Measurements from ENCODE around the gene UNC13A.
"Not testable (repeated sequence)": the region's sequence is repeated elsewhere in the genome, so short reads cannot be mapped to it uniquely, and the experiment has no call there.

UNC13A gene

DNA sequence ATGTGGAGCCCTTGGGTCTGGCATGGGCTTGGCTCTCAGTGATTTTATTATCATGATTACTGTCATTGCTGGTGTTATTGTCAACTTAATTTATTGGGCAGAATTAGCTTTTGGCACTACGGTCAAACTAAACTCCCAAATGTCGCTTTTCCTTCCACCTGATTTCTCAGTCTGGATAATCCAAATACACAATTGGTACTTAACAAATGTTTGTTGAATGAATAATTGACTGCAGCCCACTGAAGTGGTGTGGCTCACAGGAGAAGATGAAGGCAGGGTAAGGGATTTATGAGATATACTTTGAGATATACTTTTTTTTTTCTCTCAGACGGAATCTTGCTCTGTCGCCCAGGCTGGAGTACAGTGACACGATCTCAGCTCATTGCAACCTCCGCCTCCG lies 131.2 kb downstream of the UNC13A start:
- no peak overlapping the region for H3K27ac ChIP-seq
- TF ChIP-seq CTCF (IDR thresholded peaks at IDR 0.05): no peak
- peak overlapping the region in 1 of 2 donors; percentile 80 for H3K4me3 ChIP-seq
- peaks cover 24 to 36% (median 30%) of the 10 kb centered on the region in 3 donors for H3K36me3 ChIP-seq
- no peak for DNase-seq
- H3K4me1 ChIP-seq: peaks cover 0 to 26% (median 16%) of the 10 kb centered on the region in 4 donors
- H3K9me3 ChIP-seq: no peaks in the 10 kb centered on the region
- intact Hi-C loops (cut with DNase I; ENCODE audit: low total_unique reads): loop anchor here (5.0 kb wide), 1 partner anchor 45 kb away; the partner anchor contains the start of gene PGLS
- no peaks in the 10 kb centered on the region for H3K27me3 ChIP-seq

- intact Hi-C loops (cut with DNase I; ENCODE audit: low total_unique reads): loop anchor here (5.0 kb wide), 1 partner anchor 44 kb away; the partner anchor contains the start of gene PGLS
- H3K4me3 ChIP-seq: peak overlapping the region; percentile 75 to 80
- peaks cover 0 to 26% (median 16%) of the 10 kb centered on the region in 4 donors for H3K4me1 ChIP-seq
- H3K36me3 ChIP-seq: peaks cover 22 to 28% (median 26%) of the 10 kb centered on the region in 3 donors
- H3K27me3 ChIP-seq: no peaks in the 10 kb centered on the region
- peak; percentile 64 to 80 for DNase-seq
- peak overlapping the region; percentile 75 to 76 for H3K27ac ChIP-seq
- TF ChIP-seq CTCF (IDR thresholded peaks at IDR 0.05): no peak
- no peaks in the 10 kb centered on the region for H3K9me3 ChIP-seq
Measured at GRCh38 chr19:17555929-17556813, 132.0 kb downstream of the UNC13A start.

DNA sequence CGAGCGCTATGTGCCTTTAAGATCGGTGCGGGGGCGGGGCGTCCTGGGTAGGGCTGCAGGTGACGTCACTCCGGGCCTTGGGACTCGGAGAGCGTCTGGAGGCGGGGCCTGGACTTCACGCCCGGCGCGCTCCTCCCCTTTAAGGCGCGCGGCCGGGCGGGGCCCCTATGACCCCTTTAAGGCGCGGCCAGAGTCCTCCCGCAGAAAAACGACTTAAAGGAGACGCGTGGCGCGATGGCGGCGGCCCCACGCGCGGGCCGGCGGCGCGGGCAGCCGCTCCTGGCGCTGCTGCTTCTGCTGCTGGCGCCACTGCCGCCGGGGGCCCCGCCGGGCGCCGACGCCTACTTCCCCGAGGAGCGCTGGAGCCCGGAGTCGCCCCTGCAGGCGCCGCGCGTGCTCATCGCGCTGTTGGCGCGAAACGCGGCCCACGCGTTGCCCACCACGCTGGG lies 132.7 kb downstream of the UNC13A start, which contains the start of gene COLGALT1:
TSS of gene COLGALT1 (plus strand) at position 170 of the 449 bp plus-strand sequence. CDS start at position 235, 65 bp downstream.
- Histone ChIP-seq H3K9me3 (no peaks in the 10 kb centered on the region), H3K27ac (peak within 1 kb of the TSS; percentile 75 to 76), H3K36me3 (peaks cover 15 to 22% (median 21%) of the 10 kb centered on the region in 3 donors), H3K4me1 (peaks cover 0 to 26% (median 16%) of the 10 kb centered on the region in 4 donors), H3K27me3 (no peaks in the 10 kb centered on the region), H3K4me3 (peak within 1 kb of the TSS; percentile 75 to 80)
- intact Hi-C loops (cut with DNase I; ENCODE audit: low total_unique reads): loop anchor here (5.0 kb wide), 1 partner anchor 43 kb away; the partner anchor contains the start of gene PGLS
- peak; percentile 99 to 100 for DNase-seq
- no peak for TF ChIP-seq CTCF (IDR thresholded peaks at IDR 0.05)

GRCh38 chr19:17554968-17555479 lies 133.1 kb downstream of the UNC13A start:
- intact Hi-C loops (cut with DNase I; ENCODE audit: low total_unique reads): loop anchor here (5.0 kb wide), 1 partner anchor 43 kb away; the partner anchor contains the start of gene PGLS
- Histone ChIP-seq H3K4me1 (peaks cover 0 to 26% (median 16%) of the 10 kb centered on the region in 4 donors), H3K27ac (peak overlapping the region; percentile 75 to 76), H3K9me3 (no peaks in the 10 kb centered on the region), H3K36me3 (peaks cover 10 to 17% (median 17%) of the 10 kb centered on the region in 3 donors), H3K27me3 (no peaks in the 10 kb centered on the region), H3K4me3 (peak overlapping the region; percentile 75 to 80)
- no peak for TF ChIP-seq CTCF (IDR thresholded peaks at IDR 0.05)
- DNase-seq: no peak

DNA sequence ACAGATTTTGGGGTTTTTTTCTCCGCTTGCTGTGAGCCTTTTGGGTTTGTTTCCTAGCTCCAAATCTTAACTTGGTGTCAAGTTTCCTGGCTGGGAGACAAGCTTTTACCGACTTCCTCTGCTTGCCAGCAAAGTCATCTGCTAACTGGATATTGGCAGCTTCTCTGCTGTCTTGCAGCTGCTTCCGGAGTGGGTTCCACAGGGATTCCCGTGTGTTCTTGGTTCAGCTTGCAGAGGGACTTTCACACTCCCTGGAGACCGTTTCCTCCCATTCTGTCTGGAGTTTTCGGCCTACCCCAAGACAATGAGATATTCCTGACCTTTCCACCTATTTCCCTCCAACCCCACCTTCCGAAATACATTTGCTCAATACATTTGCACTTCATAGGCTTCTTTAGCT lies 134.9 kb downstream of the UNC13A start:
- Histone ChIP-seq H3K4me3 (no peak overlapping the region), H3K27ac (no peak overlapping the region)
- no peak for TF ChIP-seq CTCF (IDR thresholded peaks at IDR 0.05)

DNA sequence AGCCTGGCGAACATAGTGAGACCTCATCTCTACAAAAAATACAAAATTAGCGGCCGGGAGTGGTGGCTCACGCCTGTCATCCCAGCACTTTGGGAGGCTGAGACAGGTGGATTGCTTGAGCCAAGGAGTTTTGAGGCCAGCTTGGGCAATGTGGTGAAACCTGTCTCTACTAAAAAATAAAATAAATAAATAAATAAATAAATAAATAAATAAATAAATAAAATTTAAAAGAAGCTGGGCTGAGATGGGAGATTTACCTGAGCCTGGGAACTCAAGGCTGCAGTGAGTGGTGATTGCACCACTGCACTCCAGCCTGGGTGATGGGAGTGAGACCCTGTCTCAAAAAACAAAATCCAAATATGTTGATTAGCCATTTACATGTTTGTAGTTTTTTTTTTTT lies 135.4 kb downstream of the UNC13A start:
- H3K27ac ChIP-seq; H3K9me3 ChIP-seq; intact Hi-C loops (cut with DNase I; ENCODE audit: low total_unique reads); DNase-seq; H3K27me3 ChIP-seq; H3K4me3 ChIP-seq; H3K36me3 ChIP-seq: not testable (repeated sequence)
- H3K4me1 ChIP-seq: peaks cover 0 to 22% (median 16%) of the 10 kb centered on the region in 4 donors

More for the DNA sequence above, 134.9 kb downstream of the UNC13A start:
- no peaks in the 10 kb centered on the region for H3K36me3 ChIP-seq
- no peaks in the 10 kb centered on the region for H3K27me3 ChIP-seq
- peak; percentile 76 to 81 for DNase-seq
- H3K4me1 ChIP-seq: peaks cover 0 to 22% (median 16%) of the 10 kb centered on the region in 4 donors
- H3K9me3 ChIP-seq: no peaks in the 10 kb centered on the region
- intact Hi-C loops (cut with DNase I; ENCODE audit: low total_unique reads): no loop called here

All from tibial artery (tissue), 4 donors.